DOHH2 (cell line): ENCODE measurements around the gene GOLGA6L10.

Source experiments
- H3F3A ChIP-seq: fragments of 200-600 bp; sonication (generic), shearing (Covaris generic); 2 replicates; pipeline ENCODE4 v1.6.0; 2016; ENCODE audit warnings: antibody characterized with exemption, mild to moderate bottlenecking; ENCODE audit not compliant: control insufficient read depth, insufficient read depth
- H3K27ac ChIP-seq: fragments of 200-600 bp; sonication (generic); 2 replicates; pipeline ENCODE4 v1.5.1; 2014; ENCODE audit warnings: low read depth, mild to moderate bottlenecking, low read length, moderate library complexity
- H3K27me3 ChIP-seq: fragments of 200-600 bp; sonication (generic); 2 replicates; pipeline ENCODE4 v1.6.1; 2014; ENCODE audit warnings: mild to moderate bottlenecking, low read length, mixed read lengths; ENCODE audit not compliant: control insufficient read depth
- H3K36me3 ChIP-seq: fragments of 200-600 bp; sonication (generic); 2 replicates; pipeline ENCODE4 v1.6.1; 2014; ENCODE audit warnings: mild to moderate bottlenecking, low read length, moderate library complexity, mixed read lengths; ENCODE audit not compliant: control insufficient read depth
- H3K4me1 ChIP-seq: fragments of 200-600 bp; sonication (generic); 2 replicates; pipeline ENCODE4 v1.6.1; 2014; ENCODE audit warnings: mild to moderate bottlenecking, low read length, mixed read lengths; ENCODE audit not compliant: control insufficient read depth
- H3K4me2 ChIP-seq: fragments of 200-600 bp; sonication (generic); 2 replicates; pipeline ENCODE4 v1.6.0; 2014; ENCODE audit warnings: mild to moderate bottlenecking, low read length, moderate library complexity
- H3K4me3 ChIP-seq: fragments of 200-600 bp; sonication (generic); 2 replicates; pipeline ENCODE4 v1.5.1; 2014; ENCODE audit warnings: mild to moderate bottlenecking, low read length, mixed read lengths
- H3K79me2 ChIP-seq: fragments of 200-600 bp; sonication (generic); 2 replicates; pipeline ENCODE4 v1.6.1; 2014; ENCODE audit warnings: mild to moderate bottlenecking, low read length, mixed read lengths; ENCODE audit not compliant: control insufficient read depth
- H3K9me2 ChIP-seq: fragments of 200-600 bp; sonication (generic); replicated peaks from 2 replicates; pipeline ENCODE4 v1.6.1; 2014; ENCODE audit warnings: mild to moderate bottlenecking, low read length, mixed read lengths; ENCODE audit not compliant: control insufficient read depth
- H3K9me3 ChIP-seq: fragments of 200-600 bp; sonication (generic); 2 replicates; pipeline ENCODE4 v1.6.1; 2014; ENCODE audit warnings: antibody characterized with exemption, low read length, mixed read lengths; ENCODE audit not compliant: control insufficient read depth, insufficient read depth
- H4K20me1 ChIP-seq: fragments of 200-600 bp; sonication (generic); 2 replicates; pipeline ENCODE4 v1.6.0; 2014; ENCODE audit warnings: low read depth, mild to moderate bottlenecking, antibody characterized with exemption, low read length, moderate library complexity; ENCODE audit not compliant: control insufficient read depth, insufficient read depth
- EZH2phosphoT487 ChIP-seq: fragments of 200-600 bp; sonication (generic); IDR thresholded peaks from 2 replicates; pipeline ENCODE4 v1.6.1; 2017; ENCODE audit warnings: borderline replicate concordance, mild to moderate bottlenecking, antibody characterized with exemption, low read length, moderate library complexity, mixed read lengths
- TF ChIP-seq, protein P1 (sequence below): fragments of 200-600 bp; sonication (generic); IDR thresholded peaks from one replicate; pipeline ENCODE4 v1.5.1; 2014; ENCODE audit warnings: antibody characterized with exemption, mild to moderate bottlenecking, low read depth, low read length; ENCODE audit not compliant: poor library complexity, severe bottlenecking

Gene GOLGA6L10

DNA sequence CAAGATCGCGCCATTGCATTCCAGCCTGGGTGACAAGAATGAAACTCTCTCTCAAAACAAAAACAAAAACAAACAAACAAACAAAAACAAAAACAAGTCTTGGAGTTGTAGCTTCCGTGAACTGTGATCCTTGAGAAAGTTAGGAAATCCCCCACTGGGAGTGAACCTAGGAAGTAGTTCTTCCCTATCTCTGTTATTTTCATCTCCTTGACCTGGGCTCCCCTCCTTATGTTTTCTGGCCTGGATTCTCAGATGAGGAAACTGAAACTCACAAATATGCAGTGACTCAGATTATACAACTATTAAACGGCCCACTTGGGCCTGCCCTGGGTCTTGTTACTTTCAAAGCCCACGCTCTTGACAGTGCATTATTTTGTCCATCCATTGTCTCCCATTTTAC is 57.0 kb downstream of the GOLGA6L10 start:
- no peaks in the 10 kb centered on the region for H3K4me1 ChIP-seq
- no peak overlapping the region for H3K27ac ChIP-seq
- no peaks in the 10 kb centered on the region for H3K9me2 ChIP-seq
- no peak overlapping the region for H3K4me2 ChIP-seq
- no peaks in the 10 kb centered on the region for H3K79me2 ChIP-seq
- no peaks in the 10 kb centered on the region for H3K36me3 ChIP-seq
- no peaks in the 10 kb centered on the region for H3F3A ChIP-seq
- no peaks in the 10 kb centered on the region for H3K9me3 ChIP-seq
- no peaks in the 10 kb centered on the region for H3K27me3 ChIP-seq
- no peak overlapping the region for H3K4me3 ChIP-seq
- no peaks in the 10 kb centered on the region for H4K20me1 ChIP-seq
- TF ChIP-seq, protein P1, sequence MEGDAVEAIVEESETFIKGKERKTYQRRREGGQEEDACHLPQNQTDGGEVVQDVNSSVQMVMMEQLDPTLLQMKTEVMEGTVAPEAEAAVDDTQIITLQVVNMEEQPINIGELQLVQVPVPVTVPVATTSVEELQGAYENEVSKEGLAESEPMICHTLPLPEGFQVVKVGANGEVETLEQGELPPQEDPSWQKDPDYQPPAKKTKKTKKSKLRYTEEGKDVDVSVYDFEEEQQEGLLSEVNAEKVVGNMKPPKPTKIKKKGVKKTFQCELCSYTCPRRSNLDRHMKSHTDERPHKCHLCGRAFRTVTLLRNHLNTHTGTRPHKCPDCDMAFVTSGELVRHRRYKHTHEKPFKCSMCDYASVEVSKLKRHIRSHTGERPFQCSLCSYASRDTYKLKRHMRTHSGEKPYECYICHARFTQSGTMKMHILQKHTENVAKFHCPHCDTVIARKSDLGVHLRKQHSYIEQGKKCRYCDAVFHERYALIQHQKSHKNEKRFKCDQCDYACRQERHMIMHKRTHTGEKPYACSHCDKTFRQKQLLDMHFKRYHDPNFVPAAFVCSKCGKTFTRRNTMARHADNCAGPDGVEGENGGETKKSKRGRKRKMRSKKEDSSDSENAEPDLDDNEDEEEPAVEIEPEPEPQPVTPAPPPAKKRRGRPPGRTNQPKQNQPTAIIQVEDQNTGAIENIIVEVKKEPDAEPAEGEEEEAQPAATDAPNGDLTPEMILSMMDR: no peak
- no peak for TF ChIP-seq EZH2phosphoT487
